ENCODE measurements around the gene CERCAM.
A peak's percentile ranks its signal among the peaks of the same experiment; 100 is the strongest.

Gene CERCAM

DNA sequence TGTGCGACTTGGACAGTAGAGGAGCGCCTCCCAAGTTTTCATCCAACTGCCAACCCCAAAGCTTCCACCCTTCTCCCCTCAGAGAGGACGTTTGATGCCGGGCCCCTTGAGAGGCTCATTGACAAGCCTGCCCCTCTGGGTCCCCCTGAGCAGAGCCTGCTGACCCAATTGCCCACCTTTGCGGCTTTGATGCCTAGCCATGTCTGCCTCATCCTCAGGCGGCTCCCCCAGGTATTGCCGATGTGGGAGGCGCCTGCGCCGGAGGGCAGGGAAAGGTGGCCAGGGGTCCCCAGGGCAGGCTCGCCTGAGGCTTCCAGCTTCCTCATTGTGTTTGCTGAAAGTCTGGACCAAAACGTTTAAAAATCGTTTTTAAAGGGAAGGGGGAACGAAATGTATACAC is 36.5 kb downstream of the CERCAM start:
- no peaks in the 10 kb centered on the region for H3K9me3 ChIP-seq (ENCODE audit: insufficient read depth, low read length)
- no peaks in the 10 kb centered on the region for H3K9me2 ChIP-seq (replicated peaks; ENCODE audit: insufficient read depth, low read length)
- TF ChIP-seq EZH2phosphoT487 (conservative IDR thresholded peaks at IDR 0.05; ENCODE audit: low read length) (no peak), CTCF (IDR thresholded peaks at IDR 0.05; ENCODE audit: insufficient read depth, low read length, poor library complexity, severe bottlenecking) (no peak)
- no peaks in the 10 kb centered on the region for H4K20me1 ChIP-seq (ENCODE audit: low read depth, low read length)
- H3K79me2 ChIP-seq (ENCODE audit: insufficient read depth, low read length), result peaks cover 22% of the 10 kb centered on the region
- peak overlapping the region; percentile 74 for H3K4me3 ChIP-seq (ENCODE audit: insufficient read depth, low read length, poor library complexity, severe bottlenecking)
- peak overlapping the region; percentile 81 for H3K27ac ChIP-seq (ENCODE audit: low read depth, low read length)
- H3F3A ChIP-seq (ENCODE audit: insufficient read depth), result no peaks in the 10 kb centered on the region
- peak overlapping the region; percentile 85 for H2AFZ ChIP-seq (ENCODE audit: low read depth, low read length, severe bottlenecking)
- peak overlapping the region; percentile 72 for H3K4me2 ChIP-seq (ENCODE audit: low read depth, low read length, poor library complexity, severe bottlenecking)
- no peaks in the 10 kb centered on the region for H3K27me3 ChIP-seq (ENCODE audit: low read length)
- H3K36me3 ChIP-seq (ENCODE audit: low read length), result peaks cover 8% of the 10 kb centered on the region; the same call in 1 of the 2 replicates
- H3K9ac ChIP-seq (ENCODE audit: low read length), result peak overlapping the region; percentile 93

DNA sequence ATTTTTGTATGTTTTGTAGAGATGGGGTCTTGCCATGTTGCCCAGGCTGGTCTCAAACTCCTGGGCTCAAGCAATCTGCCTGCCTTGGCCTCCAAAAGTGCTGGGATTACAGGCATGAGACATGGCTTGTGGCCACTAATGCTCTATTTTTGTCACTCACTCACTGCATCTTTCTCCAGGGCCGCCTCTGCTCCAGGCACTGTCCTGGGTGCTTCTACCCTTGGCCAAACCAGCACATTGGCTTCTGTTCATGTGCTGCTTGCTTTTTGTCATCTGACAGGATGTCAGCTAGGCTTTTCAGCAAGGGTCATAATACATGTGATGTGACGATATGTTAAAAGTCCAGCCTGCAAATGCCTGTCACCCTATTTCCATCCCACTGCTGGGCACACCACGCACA is 38.4 kb downstream of the CERCAM start:
- no peak overlapping the region for H3K4me3 ChIP-seq (ENCODE audit: insufficient read depth, low read length, poor library complexity, severe bottlenecking)
- peaks cover 22% of the 10 kb centered on the region for H3K79me2 ChIP-seq (ENCODE audit: insufficient read depth, low read length)
- no peaks in the 10 kb centered on the region for H3K9me2 ChIP-seq (replicated peaks; ENCODE audit: insufficient read depth, low read length)
- no peak overlapping the region for H3K27ac ChIP-seq (ENCODE audit: low read depth, low read length)
- no peak for TF ChIP-seq CTCF (IDR thresholded peaks at IDR 0.05; ENCODE audit: insufficient read depth, low read length, poor library complexity, severe bottlenecking)
- no peak for TF ChIP-seq EZH2phosphoT487 (conservative IDR thresholded peaks at IDR 0.05; ENCODE audit: low read length)
- H2AFZ ChIP-seq (ENCODE audit: low read depth, low read length, severe bottlenecking), result no peak overlapping the region
- no peak overlapping the region for H3K9ac ChIP-seq (ENCODE audit: low read length)
- no peaks in the 10 kb centered on the region for H3K9me3 ChIP-seq (ENCODE audit: insufficient read depth, low read length)
- H4K20me1 ChIP-seq (ENCODE audit: low read depth, low read length), result no peaks in the 10 kb centered on the region
- H3K36me3 ChIP-seq (ENCODE audit: low read length), result peaks cover 12% of the 10 kb centered on the region; the same call in 1 of the 2 replicates
- H3K4me2 ChIP-seq (ENCODE audit: low read depth, low read length, poor library complexity, severe bottlenecking), result no peak overlapping the region
- H3K27me3 ChIP-seq (ENCODE audit: low read length), result no peaks in the 10 kb centered on the region
- H3F3A ChIP-seq (ENCODE audit: insufficient read depth), result no peaks in the 10 kb centered on the region

DNA sequence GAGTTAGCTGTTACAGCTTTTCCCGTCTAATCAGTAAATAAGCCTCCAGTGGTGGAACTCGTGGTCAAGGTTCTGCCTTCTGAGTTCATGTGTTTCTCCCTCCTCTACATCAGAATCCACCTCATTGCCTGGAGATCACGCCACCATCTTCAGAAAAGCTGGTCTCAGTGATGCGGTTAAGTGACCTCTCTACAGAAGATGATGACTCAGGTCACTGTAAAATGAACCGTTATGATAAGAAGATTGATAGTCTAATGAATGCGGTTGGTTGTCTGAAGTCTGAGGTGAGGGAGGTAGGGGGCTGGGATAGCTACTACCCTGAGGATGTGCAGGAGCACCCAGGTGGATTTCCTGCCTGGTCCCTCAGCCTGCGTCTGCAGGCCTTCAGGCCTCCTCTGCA is 48.4 kb downstream of the CERCAM start:
- Histone ChIP-seq H3K4me3 (ENCODE audit: insufficient read depth, low read length, poor library complexity, severe bottlenecking) (no peak overlapping the region), H3K79me2 (ENCODE audit: insufficient read depth, low read length) (no peaks in the 10 kb centered on the region), H3K9me3 (ENCODE audit: insufficient read depth, low read length) (no peaks in the 10 kb centered on the region), H2AFZ (ENCODE audit: low read depth, low read length, severe bottlenecking) (no peak overlapping the region), H4K20me1 (ENCODE audit: low read depth, low read length) (no peaks in the 10 kb centered on the region), H3K36me3 (ENCODE audit: low read length) (0 out of 2 replicates have a peak, but pooled peaks cover 6% of the 10 kb centered on the region), H3K27me3 (ENCODE audit: low read length) (no peaks in the 10 kb centered on the region), H3F3A (ENCODE audit: insufficient read depth) (no peaks in the 10 kb centered on the region), H3K9me2 (replicated peaks; ENCODE audit: insufficient read depth, low read length) (no peaks in the 10 kb centered on the region), H3K27ac (ENCODE audit: low read depth, low read length) (no peak overlapping the region), H3K4me2 (ENCODE audit: low read depth, low read length, poor library complexity, severe bottlenecking) (no peak overlapping the region), H3K9ac (ENCODE audit: low read length) (no peak overlapping the region)
- no peak for TF ChIP-seq EZH2phosphoT487 (conservative IDR thresholded peaks at IDR 0.05; ENCODE audit: low read length)

- H3K27ac ChIP-seq (ENCODE audit: low read depth, low read length), result no peak overlapping the region
These were observed 49.9 kb downstream of the CERCAM start for GRCh38 chr9:128470560-128470959.

More at GRCh38 chr9:128470560-128470959, 49.9 kb downstream of the CERCAM start:
- Histone ChIP-seq H4K20me1 (ENCODE audit: low read depth, low read length) (no peaks in the 10 kb centered on the region), H3K79me2 (ENCODE audit: insufficient read depth, low read length) (no peaks in the 10 kb centered on the region), H3K9me2 (replicated peaks; ENCODE audit: insufficient read depth, low read length) (no peaks in the 10 kb centered on the region), H3K36me3 (ENCODE audit: low read length) (peaks cover 10% of the 10 kb centered on the region; the same call in 1 of the 2 replicates), H3K27me3 (ENCODE audit: low read length) (no peaks in the 10 kb centered on the region), H2AFZ (ENCODE audit: low read depth, low read length, severe bottlenecking) (no peak overlapping the region), H3K4me3 (ENCODE audit: insufficient read depth, low read length, poor library complexity, severe bottlenecking) (no peak overlapping the region), H3F3A (ENCODE audit: insufficient read depth) (no peaks in the 10 kb centered on the region), H3K9ac (ENCODE audit: low read length) (no peak overlapping the region), H3K9me3 (ENCODE audit: insufficient read depth, low read length) (no peaks in the 10 kb centered on the region), H3K4me2 (ENCODE audit: low read depth, low read length, poor library complexity, severe bottlenecking) (no peak overlapping the region)
- TF ChIP-seq CTCF (IDR thresholded peaks at IDR 0.05; ENCODE audit: insufficient read depth, low read length, poor library complexity, severe bottlenecking), result no peak
- TF ChIP-seq EZH2phosphoT487 (conservative IDR thresholded peaks at IDR 0.05; ENCODE audit: low read length), result no peak
